HCT116 (cell line): Measurements from ENCODE around the gene SLC17A4. TPM values are rescaled to one million over a fixed set of nuclear protein-coding genes. Genes with fewer than 3 reads are reported as not detected.

Experiments
- ATAC-seq: fragments of 200-7000 bp; cut with Tn5 transposase; 2 replicates; pipeline ENCODE4 v1.9.1; 2020; ENCODE audit warnings: mild to moderate bottlenecking, moderate library complexity
- BruUV-seq: library from RNA; stranded (reverse); fragments of 400-500 nt; replicated peaks from 2 replicates; lab custom pipeline; 2021; lab: Mats Ljungman, UMichigan
- CTCF ChIA-PET: fragments of 300-600 bp; sonication (Branson Sonifier 250); formaldehyde crosslinking; loops from one replicate; lab custom pipeline; 2021; ENCODE audit warnings: antibody characterized with exemption; lab: Charles Lee
- POLR2A ChIA-PET: fragments of 300-600, 350-600 bp; sonication (Branson Sonifier 250); formaldehyde crosslinking; loops from one replicate; lab custom pipeline; 2021; ENCODE audit warnings: antibody characterized with exemption; lab: Charles Lee
- RAD21 ChIA-PET, 2 experiments: fragments of 300-600 bp; sonication (Branson Sonifier 250); formaldehyde crosslinking; loops; one replicate each; lab custom pipeline; 2023; ENCODE audit warnings: low total read pairs in 2 of 2; ENCODE audit not compliant: uncharacterized antibody in 2 of 2, unreplicated experiment in 2 of 2, low non-redundant PET in 1 of 2; lab: Charles Lee
- DNase-seq: peaks from one replicate; pipeline ENCODE4 v3.0.0-alpha.2; 2010; ENCODE audit warnings: low read depth, low spot score
- H2AFZ ChIP-seq: fragments of 200-600 bp; shearing (Covaris generic), sonication (generic); 2 replicates; pipeline ENCODE4 v1.6.1; 2017; ENCODE audit warnings: low read depth, mixed run types, mixed read lengths, antibody characterized with exemption, low read length; ENCODE audit not compliant: poor library complexity, severe bottlenecking
- H3K27ac ChIP-seq: 2 replicates; pipeline ENCODE4 v1.5.1; 2012; ENCODE audit warnings: low read depth, low read length
- H3K27me3 ChIP-seq: fragments of 200-600 bp; sonication (generic); 2 replicates; pipeline ENCODE4 v1.6.1; 2016; ENCODE audit warnings: mixed run types, low read length, mixed read lengths; ENCODE audit not compliant: insufficient read depth
- H3K36me3 ChIP-seq, 2 experiments: fragments of 200-500 bp in 1 of 2; fragments of 200-600 bp in 1 of 2; sonication (Bioruptor generic) in 1 of 2; sonication (generic) in 1 of 2; 2 replicates each; pipeline versions ENCODE4 v1.5.1 to v1.6.1; 2014 to 2016; ENCODE audit warnings: low read length in 2 of 2, inconsistent platforms in 1 of 2, mixed read lengths in 1 of 2, mixed run types in 1 of 2; ENCODE audit not compliant: insufficient read depth in 2 of 2, control insufficient read depth in 1 of 2
- H3K4me1 ChIP-seq, 2 experiments: fragments of 200-600 bp in 1 of 2; sonication (generic) in 1 of 2; 2 replicates each; pipeline versions ENCODE4 v1.5.1 to v1.6.1; 2012 to 2017; ENCODE audit warnings: low read length in 2 of 2, inconsistent platforms in 1 of 2, mild to moderate bottlenecking in 1 of 2, mixed read lengths in 1 of 2, mixed run types in 1 of 2, moderate library complexity in 1 of 2; ENCODE audit not compliant: insufficient read depth in 2 of 2, control insufficient read depth in 1 of 2
- H3K4me2 ChIP-seq: fragments of 200-600 bp; sonication (generic); 2 replicates; pipeline ENCODE4 v1.6.1; 2017; ENCODE audit warnings: mixed run types, low read length, mixed read lengths
- H3K4me3 ChIP-seq, 2 experiments: fragments of 200-600 bp in 1 of 2; sonication (generic) in 1 of 2; replicated peaks in 1 of 2; 2 replicates each; pipeline ENCODE4 v1.5.1; 2011 to 2016; ENCODE audit warnings: low read length in 2 of 2, control low read depth in 1 of 2, low read depth in 1 of 2, mild to moderate bottlenecking in 1 of 2, mixed read lengths in 1 of 2, mixed run types in 1 of 2
- H3K79me2 ChIP-seq: fragments of 200-600 bp; sonication (generic); 2 replicates; pipeline ENCODE4 v1.6.1; 2017; ENCODE audit warnings: mild to moderate bottlenecking, mixed run types, low read length, moderate library complexity, mixed read lengths; ENCODE audit not compliant: insufficient read depth
- H3K9ac ChIP-seq: fragments of 200-600 bp; sonication (generic); 2 replicates; pipeline ENCODE4 v1.6.1; 2016; ENCODE audit warnings: low read length, mixed read lengths
- H3K9me2 ChIP-seq: fragments of 200-600 bp; sonication (generic), shearing (Covaris generic); 2 replicates; pipeline ENCODE4 v1.6.1; 2017; ENCODE audit warnings: mixed run types, mild to moderate bottlenecking, moderate library complexity; ENCODE audit not compliant: insufficient read depth
- H3K9me3 ChIP-seq, 2 experiments: fragments of 200-500 bp in 1 of 2; fragments of 200-600 bp in 1 of 2; sonication (Bioruptor generic) in 1 of 2; sonication (generic) in 1 of 2; 2 replicates each; pipeline ENCODE4 v1.6.1; 2014 to 2017; ENCODE audit warnings: low read length in 2 of 2, mixed read lengths in 2 of 2, inconsistent platforms in 1 of 2, low read depth in 1 of 2, mild to moderate bottlenecking in 1 of 2, mixed run types in 1 of 2, moderate library complexity in 1 of 2; ENCODE audit not compliant: control insufficient read depth in 1 of 2, insufficient read depth in 1 of 2
- H4K20me1 ChIP-seq: fragments of 200-600 bp; sonication (generic), shearing (Covaris generic); 2 replicates; pipeline ENCODE4 v1.6.1; 2017; ENCODE audit warnings: mixed run types, mild to moderate bottlenecking, moderate library complexity; ENCODE audit not compliant: insufficient read depth
- ATF3 ChIP-seq: IDR thresholded peaks from 2 replicates; pipeline ENCODE4 v1.6.1; 2012
- CBX3 ChIP-seq: IDR thresholded peaks from 2 replicates; pipeline ENCODE4 v1.6.1; 2012; ENCODE audit warnings: low read depth
- CEBPB ChIP-seq: IDR thresholded peaks from 2 replicates; pipeline ENCODE4 v1.6.1; 2012; ENCODE audit warnings: low read depth
- ELF1 ChIP-seq: IDR thresholded peaks from 2 replicates; pipeline ENCODE4 v1.6.1; 2012; ENCODE audit warnings: low read depth, borderline replicate concordance
- EZH2 ChIP-seq: fragments of 200-600 bp; sonication (generic); IDR thresholded peaks from 2 replicates; pipeline ENCODE4 v1.6.1; 2017; ENCODE audit warnings: antibody characterized with exemption, mixed run types
- EZH2phosphoT487 ChIP-seq: fragments of 200-600 bp; IDR thresholded peaks from 2 replicates; pipeline ENCODE4 v1.6.1; 2018; ENCODE audit warnings: antibody characterized with exemption, borderline replicate concordance
- JUND ChIP-seq: IDR thresholded peaks from 2 replicates; pipeline ENCODE4 v1.6.1; 2012
- POLR2A ChIP-seq: IDR thresholded peaks from 2 replicates; pipeline ENCODE4 v1.7.0; 2011; ENCODE audit warnings: borderline replicate concordance; ENCODE audit not compliant: insufficient read depth, insufficient read length; ENCODE audit errors: extremely low read depth
- RAD21 ChIP-seq: IDR thresholded peaks from 2 replicates; pipeline ENCODE4 v1.6.1; 2012; ENCODE audit warnings: low read depth, mild to moderate bottlenecking
- REST ChIP-seq: IDR thresholded peaks from 2 replicates; pipeline ENCODE4 v1.6.1; 2012; ENCODE audit warnings: low read depth
- SIN3A ChIP-seq: IDR thresholded peaks from 2 replicates; pipeline ENCODE4 v1.6.1; 2012; ENCODE audit warnings: low read depth
- SP1 ChIP-seq: IDR thresholded peaks from 2 replicates; pipeline ENCODE4 v1.6.1; 2012; ENCODE audit warnings: low read depth
- SRF ChIP-seq: IDR thresholded peaks from 2 replicates; pipeline ENCODE4 v1.6.1; 2012; ENCODE audit warnings: low read depth
- TCF7L2 ChIP-seq: IDR thresholded peaks from 2 replicates; pipeline ENCODE4 v1.7.0; 2011; ENCODE audit warnings: borderline replicate concordance, inconsistent platforms; ENCODE audit not compliant: insufficient read depth, insufficient read length; ENCODE audit errors: extremely low read depth
- ZBTB33 ChIP-seq: IDR thresholded peaks from 2 replicates; pipeline ENCODE4 v1.6.1; 2011; ENCODE audit warnings: mild to moderate bottlenecking, low read length, moderate library complexity; ENCODE audit not compliant: insufficient replicate concordance; ENCODE audit errors: extremely low read depth
- ZFX ChIP-seq: fragments of 450-650 bp; IDR thresholded peaks from 2 replicates; pipeline ENCODE4 v1.6.1; 2017
- ZNF274 ChIP-seq: fragments of 200-500 bp; sonication (Bioruptor generic); IDR thresholded peaks from 2 replicates; pipeline ENCODE4 v1.6.1; 2014; ENCODE audit warnings: mild to moderate bottlenecking, low read depth, low read length, inconsistent platforms
- intact Hi-C: fragments of 100-400 bp; cut with micrococcal nuclease; formaldehyde crosslinking; loops from 2 replicates; pipeline ENCODE4 v1.10.0; 2022
- total RNA-seq: library from RNA; stranded (reverse); gene quantifications from one replicate; pipeline ENCODE4 v1.2.1, GENCODE V29; 2021; ENCODE audit not compliant: unreplicated experiment
- TF ChIP-seq, protein P1 (sequence below), 3 experiments: fragments of 200-600 bp in 1 of 3; sonication (generic) in 1 of 3; IDR thresholded peaks in 2 of 3; conservative IDR thresholded peaks in 1 of 3; 2 replicates each; pipeline ENCODE4 v1.5.1; 2012 to 2017; ENCODE audit warnings: low read depth in 2 of 3, low read length in 2 of 3, antibody characterized with exemption in 1 of 3, borderline replicate concordance in 1 of 3, control low read depth in 1 of 3, mild to moderate bottlenecking in 1 of 3, mixed read lengths in 1 of 3, mixed run types in 1 of 3, moderate library complexity in 1 of 3; ENCODE audit not compliant: insufficient read depth in 1 of 3
- TF ChIP-seq, protein P2 (sequence below): IDR thresholded peaks from 2 replicates; pipeline ENCODE4 v1.6.1; 2012

Gene SLC17A4
- total RNA-seq, 1 experiment from 2014 or later, result not detected

- TF ChIP-seq, protein P1, sequence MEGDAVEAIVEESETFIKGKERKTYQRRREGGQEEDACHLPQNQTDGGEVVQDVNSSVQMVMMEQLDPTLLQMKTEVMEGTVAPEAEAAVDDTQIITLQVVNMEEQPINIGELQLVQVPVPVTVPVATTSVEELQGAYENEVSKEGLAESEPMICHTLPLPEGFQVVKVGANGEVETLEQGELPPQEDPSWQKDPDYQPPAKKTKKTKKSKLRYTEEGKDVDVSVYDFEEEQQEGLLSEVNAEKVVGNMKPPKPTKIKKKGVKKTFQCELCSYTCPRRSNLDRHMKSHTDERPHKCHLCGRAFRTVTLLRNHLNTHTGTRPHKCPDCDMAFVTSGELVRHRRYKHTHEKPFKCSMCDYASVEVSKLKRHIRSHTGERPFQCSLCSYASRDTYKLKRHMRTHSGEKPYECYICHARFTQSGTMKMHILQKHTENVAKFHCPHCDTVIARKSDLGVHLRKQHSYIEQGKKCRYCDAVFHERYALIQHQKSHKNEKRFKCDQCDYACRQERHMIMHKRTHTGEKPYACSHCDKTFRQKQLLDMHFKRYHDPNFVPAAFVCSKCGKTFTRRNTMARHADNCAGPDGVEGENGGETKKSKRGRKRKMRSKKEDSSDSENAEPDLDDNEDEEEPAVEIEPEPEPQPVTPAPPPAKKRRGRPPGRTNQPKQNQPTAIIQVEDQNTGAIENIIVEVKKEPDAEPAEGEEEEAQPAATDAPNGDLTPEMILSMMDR (IDR thresholded peaks at IDR 0.05 in 2 of 3, conservative IDR thresholded peaks at IDR 0.05 in 1 of 3; ENCODE audit: borderline replicate concordance in 1 of 3, insufficient read depth in 1 of 3, low read depth in 2 of 3, low read length in 2 of 3), result no peak
- TF ChIP-seq EZH2 (no peak), ZNF274 (no peak)
- TF ChIP-seq, protein P2, sequence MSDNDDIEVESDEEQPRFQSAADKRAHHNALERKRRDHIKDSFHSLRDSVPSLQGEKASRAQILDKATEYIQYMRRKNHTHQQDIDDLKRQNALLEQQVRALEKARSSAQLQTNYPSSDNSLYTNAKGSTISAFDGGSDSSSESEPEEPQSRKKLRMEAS, result no peak
Measured at GRCh38 chr6:25730907-25731306, 23.6 kb upstream of the SLC17A4 start (continued).

DNA sequence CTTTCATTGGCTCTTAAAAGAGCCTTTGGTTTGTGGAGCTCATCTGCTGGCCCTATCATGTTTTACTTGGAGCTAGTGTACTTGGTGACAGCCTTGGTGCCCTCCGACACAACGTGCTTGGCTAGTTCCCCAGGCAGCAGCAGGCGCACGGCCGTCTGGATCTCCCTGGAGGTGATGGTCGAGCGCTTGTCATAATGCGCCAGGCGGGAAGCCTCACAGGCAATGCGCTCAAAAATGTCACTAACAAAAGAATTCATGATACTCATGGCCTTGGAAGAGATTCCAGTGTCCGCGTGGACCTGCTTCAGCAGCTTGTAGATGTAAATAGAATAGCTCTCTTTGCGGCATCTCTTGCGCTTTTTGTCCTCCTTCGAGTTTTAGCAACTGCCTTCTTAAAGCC, 22.8 kb upstream of the SLC17A4 start:
- no peak overlapping the region for H3K4me3 ChIP-seq
- DNase-seq, result no peak
- ATAC-seq, result no peak
- no peak overlapping the region for H3K4me2 ChIP-seq
- POLR2A ChIA-PET, result no interaction called here
- no peaks in the 10 kb centered on the region for H3K9me2 ChIP-seq
- H2AFZ ChIP-seq, result no peak overlapping the region
- no peaks in the 10 kb centered on the region for H3K79me2 ChIP-seq
- H3K27me3 ChIP-seq, result no peaks in the 10 kb centered on the region
- TF ChIP-seq EZH2phosphoT487 (no peak), ELF1 (no peak), SP1 (no peak), SRF (no peak), EZH2 (no peak), TCF7L2 (no peak), ZNF274 (no peak), ZFX (no peak), POLR2A (no peak), SIN3A (no peak), JUND (no peak), ZBTB33 (no peak), RAD21 (no peak), REST (no peak), CBX3 (no peak), CEBPB (no peak), ATF3 (no peak)
- TF ChIP-seq, protein P2, result no peak
- no peak overlapping the region for H3K27ac ChIP-seq
- intact Hi-C loops, result no loop called here
- RAD21 ChIA-PET, result no interaction called here
- H3K9me3 ChIP-seq, result no peaks in the 10 kb centered on the region
- H4K20me1 ChIP-seq, result no peaks in the 10 kb centered on the region
- H3K4me1 ChIP-seq, result no peaks in the 10 kb centered on the region
- no TSS peak for BruUV-seq
- CTCF ChIA-PET, result no interaction called here
- no peak overlapping the region for H3K9ac ChIP-seq
- H3K36me3 ChIP-seq, result no peaks in the 10 kb centered on the region
